CD4-positive, alpha-beta T cell treated with Interleukin-15 for 1 hour (primary cell): ENCODE data around the gene CACNA1A.

Experiments used
- DNase-seq: peaks from one replicate; pipeline ENCODE4 v3.0.0-alpha.2; 2020

CACNA1A gene

DNA sequence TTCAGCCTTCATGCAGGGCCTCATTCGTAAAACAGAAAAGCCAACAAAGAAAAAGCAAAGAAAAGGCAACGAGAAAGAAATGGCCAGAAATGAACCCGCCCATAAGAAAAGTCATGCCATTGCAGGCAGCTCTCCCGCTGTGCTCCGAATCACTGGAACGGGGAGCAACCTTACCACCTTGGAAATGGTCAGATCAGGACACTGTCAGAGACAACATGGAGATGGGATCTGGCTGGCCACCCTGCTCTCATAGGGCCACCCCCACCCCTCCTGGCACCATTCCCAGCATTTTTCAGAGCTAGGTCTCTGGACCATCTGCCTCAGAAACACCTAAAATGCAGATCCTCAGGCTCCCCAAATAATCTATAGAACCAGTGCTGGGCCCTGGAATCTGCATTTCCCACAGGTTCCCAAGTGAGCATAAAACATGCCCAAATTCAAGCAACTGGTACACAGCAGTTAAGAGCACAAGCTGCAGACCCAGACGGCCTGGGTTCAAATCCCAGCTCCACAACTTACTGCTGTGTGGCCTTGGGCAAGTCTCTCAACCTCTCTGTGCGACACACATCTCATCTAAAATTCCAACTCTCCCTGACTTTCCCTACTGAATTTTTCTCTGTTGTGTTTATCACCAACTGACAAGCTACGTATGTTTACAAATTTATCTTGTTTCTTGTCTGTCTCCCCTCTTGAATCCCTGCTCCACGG, 204.5 kb downstream of the CACNA1A start:
- DNase-seq, result no peak

DNA sequence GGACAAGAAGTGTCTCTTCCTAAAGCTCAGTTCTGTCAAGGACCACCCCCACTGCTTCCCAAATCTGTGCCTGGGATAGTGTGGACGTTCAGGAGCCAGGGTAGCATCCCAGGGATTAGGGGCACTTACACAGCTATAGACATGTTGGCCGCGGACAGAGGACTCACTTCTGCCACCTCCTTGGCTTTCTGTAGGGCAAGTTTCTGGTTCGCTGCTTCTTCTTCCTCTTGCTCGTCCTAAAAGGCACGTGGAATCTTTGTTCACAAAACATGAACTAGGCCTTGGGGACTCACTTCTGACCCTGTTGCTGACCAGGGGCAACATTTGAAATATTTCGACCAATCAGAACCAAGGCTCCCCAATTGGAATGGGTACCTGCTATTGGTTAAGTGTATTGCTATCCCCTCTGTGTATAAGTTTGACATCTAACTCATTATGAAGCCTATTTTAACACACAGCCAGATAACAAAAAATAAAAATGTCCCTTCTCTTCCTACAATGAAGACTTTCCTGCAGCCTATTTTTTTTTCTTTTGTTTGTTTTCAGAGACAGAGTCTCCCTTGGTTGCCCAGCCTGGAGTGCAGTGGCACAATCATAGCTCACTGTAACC, 205.8 kb downstream of the CACNA1A start:
- no peak for DNase-seq

DNA sequence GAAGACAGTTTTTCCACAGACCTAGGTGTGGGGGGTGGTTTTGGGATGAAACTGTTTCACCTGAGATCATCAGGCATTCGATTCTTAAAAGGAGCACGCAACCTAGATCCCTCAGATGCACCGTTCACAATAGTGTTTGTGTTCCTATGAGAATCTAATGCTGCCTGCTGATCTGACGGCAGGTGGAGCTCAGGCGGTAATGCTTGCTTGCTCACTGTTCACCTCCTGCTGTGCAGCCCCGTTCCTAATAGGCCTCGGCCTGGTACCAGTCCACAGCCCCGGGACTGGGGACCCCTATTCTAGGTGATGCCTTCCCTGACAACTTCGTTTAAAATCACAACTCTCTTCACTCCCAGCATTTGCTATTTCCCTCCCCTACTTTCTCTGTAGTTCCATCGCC, 206.4 kb downstream of the CACNA1A start:
- DNase-seq, result no peak

DNA sequence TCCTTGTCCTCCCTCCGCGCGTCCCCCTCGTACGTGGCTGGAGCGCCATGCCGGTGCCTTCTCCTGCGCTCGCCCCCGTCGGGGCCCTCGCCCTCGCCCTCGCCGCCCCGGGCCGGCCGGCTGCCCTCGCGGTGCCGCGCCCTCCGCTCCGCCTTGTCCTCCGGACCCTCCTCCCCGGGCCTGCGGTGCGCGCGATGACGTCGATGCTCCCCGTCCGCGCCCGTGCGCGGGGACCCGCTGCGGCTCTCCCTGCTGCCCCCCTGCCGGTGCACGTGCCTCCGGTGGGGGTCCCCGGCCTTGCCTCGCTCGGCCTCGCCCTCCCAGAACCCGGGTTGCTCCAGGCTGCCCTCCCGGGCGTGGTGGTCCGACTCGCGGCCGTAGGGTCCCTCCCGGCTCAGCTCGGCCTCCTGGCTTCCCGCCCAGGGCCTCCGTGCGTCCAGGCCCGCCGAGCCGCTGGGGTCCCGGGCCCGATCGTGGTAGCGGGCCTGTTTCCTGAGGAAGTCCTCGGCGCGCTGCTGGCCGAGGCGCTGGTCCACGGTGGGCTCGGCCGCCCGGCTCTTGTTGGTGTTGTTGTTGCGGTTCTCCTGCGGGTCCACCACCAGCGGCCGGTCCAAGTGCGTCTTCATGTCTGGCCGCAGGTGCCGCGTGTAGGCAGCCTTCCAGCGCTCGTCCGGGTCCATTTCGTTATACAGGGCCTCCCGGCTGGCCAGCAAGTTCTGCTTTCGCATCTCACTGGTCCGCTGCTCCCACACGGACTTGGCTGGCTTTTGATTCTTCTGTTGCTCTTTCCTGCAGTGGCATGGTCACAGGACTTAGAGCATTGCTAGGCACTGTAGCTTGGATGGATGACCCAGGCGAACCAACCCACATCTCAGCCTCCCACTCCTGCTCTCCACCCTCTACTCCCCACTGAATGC, 207.5 kb downstream of the CACNA1A start:
- no peak for DNase-seq

DNA sequence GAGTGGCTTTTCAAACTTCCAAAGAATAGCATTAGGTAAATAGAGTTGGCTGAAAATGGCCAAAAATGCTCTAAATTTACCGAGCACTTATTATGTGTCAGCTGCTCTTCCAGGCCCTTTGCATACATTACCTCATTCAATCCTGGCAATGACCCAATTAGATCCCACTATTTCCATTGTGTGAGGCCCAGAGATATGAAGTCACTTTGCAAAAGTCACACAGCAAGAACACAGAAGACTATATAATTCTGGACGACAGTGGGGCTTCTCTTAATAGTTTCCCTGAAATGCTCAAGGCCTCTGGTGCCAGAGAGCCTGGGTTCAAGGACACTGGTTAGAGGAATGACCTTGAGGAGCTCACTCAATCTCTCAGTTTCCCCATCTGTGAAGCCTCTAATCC, 209.3 kb downstream of the CACNA1A start:
- no peak for DNase-seq

DNA sequence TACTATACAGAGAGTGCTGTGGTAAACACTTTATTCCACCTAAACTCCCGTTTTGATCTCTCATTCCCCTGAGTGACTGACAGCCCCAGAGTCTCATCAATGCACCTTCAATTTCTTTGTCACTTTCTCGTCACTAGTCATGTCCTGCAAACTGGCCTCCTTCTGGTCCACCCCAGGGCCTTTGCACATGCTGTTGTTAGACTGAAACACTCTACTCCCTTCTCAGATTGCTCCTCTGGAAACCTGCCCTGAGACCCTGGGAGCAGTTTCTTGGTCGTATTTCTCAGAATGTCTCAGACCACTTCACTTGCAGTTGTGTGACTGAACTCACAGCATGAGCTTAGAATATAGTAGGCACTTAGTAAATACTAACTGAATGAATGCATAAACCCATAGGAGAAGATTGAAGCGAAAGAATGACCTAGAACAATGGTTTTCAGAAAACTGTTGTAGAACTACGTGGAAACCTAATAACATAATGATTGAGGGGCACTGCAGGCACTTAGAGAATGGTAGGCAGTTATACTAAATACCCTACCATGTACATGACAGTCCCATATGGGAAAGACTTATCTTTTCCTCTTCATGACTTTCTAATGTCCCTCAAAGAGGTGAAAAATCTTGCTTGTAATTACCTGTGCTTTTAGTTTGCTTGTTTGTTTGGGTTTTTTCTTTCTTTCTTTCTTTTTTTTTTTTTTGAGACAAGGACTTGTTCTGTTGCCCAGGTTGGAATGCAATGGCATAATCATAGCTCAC, 211.3 kb downstream of the CACNA1A start:
- no peak for DNase-seq

DNA sequence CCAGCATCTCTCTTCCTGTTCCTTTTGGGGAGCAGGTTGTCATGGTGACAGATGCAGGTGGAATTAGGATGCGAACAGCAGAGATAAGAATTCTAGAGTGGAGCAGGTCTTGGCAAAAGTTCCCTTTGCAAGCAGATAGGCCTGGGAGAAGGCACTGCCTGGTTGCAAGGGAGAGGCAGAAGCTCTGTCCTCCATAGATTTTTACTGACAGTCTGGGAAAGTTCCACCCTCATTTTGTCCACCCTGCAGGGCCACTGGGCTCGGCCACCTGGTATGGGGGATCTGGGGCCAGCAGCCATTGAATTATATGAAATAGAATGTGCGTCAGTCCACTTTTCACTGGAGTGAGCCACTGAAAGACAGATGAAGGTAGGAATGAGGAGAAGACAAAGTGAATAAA, 214.4 kb downstream of the CACNA1A start:
- DNase-seq, result no peak

DNA sequence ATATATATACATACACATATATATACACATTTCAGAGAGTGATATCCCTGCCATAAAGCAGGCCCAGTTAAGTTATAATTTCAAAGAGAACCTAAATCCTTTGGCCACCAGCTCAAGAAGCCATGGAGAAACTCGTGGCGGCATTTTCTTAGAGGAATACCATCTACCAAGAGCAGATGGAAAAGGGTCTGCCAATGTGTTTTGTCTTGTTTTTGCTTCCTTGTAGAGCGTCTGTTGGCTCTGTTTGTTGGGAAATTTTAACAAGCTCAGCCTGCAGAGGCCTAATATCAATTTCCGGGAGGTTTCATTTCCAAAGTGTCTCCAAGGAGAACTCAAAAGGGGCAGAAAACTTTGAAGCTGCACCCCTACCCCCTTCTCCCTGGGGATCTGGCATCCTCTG, 215.5 kb downstream of the CACNA1A start:
- DNase-seq, result no peak

DNA sequence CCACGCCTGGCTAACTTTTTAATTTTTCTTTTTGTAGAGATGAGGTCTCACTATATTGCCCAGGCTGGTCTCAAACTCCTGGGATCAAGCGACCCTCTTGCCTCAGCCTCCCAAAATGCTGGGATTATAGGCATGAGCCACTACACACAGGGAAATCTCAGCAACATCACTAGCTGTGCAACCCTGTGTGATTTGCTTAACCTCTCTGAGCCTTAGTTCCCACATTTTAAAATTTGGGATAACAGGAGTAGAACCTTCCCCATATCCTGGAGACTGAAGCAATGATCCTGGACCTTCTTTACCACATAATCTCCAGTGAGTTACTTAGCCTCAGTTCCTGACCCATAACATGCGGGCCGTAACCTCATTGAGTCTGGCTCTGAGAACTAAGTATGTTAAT, 217.0 kb downstream of the CACNA1A start:
- no peak for DNase-seq

DNA sequence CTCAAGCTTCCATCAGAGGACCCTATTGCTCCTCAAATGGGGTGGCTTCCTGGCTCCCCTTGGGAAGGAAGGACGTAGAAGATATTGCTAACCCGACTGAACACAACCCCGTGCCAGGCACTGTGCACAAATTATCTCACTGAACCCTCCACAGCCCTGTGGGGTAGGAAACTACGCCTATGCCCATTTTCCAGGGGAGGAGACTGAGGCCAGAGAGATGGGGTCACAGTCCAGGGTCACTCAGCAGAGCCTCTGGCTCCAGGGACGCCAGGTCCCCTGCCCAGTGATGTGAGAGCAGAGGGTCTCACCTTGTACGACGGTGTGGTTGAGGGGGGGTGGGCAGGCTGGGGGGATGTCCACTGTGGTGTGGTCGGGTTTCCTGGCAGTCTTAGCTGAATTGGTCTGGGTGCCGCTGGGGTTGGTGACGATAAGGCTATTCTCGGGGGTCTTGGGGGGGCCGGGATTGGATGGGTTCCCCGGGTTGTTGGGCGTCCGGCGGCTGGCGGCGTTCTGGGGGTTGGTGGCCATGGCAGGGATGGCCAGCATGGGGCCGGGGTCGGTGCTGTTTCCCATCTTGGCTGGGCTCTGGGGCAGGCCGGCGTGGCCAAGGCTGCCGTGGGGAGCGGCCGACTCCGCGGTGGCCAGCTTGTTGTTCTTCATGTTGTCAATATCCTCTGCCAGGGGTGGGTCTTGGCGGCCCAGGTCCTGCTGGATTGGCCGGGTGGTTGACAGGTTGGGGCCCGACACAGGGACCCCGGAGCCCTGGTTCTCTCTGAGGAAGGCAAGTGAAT, 219.9 kb downstream of the CACNA1A start:
- no peak for DNase-seq

DNA sequence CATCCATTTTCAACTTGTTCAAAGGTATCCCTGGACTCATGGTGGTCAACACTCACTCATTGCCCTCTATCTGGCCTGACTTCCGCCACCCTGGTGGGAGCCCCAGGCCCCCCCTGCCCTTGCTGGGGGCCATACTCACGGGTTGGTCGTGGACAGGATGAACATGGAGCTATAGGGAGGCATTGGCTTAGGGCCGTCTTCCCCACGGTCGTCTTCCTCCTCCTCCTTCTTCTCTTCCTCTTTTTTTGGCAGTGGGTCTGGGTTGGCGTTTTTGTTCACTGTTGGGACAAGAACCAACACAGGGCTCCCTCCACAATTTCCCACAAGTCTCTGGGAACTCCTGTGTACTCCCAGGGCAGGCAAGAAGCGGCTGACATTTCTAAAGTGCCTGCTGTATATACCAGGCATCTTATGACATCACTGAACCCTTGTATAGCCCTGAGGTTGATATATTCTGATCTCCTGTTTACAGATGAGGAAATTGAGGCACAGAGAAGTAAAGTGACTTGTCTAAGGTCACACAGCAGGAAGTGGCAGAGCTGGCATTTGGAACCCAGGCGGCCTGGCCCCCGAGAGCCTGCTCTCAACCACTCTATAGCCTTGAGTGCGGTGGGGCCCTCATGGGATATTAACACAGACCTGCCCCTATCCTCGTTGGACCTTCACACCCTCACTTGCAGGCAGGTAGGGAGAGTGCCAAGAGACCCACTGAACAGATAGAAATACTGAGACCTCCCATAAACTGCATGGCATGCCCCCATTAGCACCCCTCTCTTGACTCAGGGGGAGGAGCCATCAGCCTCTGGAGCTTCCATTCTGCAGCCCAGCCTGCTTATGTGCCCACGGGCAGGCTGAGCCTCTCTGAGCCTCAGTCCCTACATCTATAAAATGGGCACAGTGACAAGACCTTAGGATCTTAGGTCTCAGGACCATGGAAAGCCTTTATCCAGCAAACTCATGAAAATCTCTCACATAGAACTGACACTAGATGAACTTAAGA, 221.1 kb downstream of the CACNA1A start:
- DNase-seq, result no peak

DNA sequence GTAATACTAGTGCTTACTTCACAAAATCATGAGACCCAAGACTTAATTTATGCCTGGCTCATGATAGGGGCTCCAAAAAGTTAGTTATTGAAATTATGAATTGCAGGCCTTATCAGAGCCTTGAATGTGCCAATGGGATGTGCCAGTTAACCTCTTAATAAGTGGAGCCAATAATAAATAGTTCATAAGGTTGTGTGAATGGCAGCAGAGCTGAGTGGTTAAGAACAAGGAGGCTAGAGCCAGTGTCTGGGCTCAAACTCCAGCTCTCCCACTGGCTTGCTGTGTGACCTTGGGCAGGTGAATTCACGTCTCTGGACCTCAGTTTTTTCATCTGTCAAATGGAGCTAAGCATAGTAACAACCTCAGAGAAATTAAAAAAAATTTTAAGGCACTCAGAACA, 222.4 kb downstream of the CACNA1A start:
- no peak for DNase-seq

DNA sequence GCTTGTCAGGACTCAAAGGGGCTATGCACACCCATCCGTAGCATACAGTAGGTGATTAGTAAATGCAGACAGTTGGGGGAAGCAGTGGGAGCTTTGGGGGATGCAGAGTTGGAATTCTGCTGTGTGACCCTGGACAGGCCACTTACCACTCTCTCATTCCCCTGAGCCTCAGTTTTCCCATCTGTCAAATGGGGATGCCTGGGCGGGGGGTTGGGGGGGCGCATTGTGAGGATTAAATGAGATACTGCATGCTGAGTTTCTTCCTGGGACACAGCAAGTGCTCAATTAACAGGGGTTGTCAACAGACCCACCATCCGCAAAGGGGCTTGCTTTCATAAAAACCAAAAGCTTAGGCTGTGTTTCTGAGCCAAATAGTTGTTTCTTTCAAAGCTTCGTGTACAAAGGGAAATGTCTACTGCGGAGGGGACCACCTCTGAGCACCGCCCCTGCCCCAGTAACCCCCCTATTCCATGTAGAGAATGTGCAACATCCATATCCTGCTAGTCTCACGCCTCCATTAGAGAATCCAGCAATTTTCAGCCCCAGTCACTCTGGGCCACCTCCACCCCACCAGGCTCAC, 223.7 kb downstream of the CACNA1A start:
- no peak for DNase-seq

DNA sequence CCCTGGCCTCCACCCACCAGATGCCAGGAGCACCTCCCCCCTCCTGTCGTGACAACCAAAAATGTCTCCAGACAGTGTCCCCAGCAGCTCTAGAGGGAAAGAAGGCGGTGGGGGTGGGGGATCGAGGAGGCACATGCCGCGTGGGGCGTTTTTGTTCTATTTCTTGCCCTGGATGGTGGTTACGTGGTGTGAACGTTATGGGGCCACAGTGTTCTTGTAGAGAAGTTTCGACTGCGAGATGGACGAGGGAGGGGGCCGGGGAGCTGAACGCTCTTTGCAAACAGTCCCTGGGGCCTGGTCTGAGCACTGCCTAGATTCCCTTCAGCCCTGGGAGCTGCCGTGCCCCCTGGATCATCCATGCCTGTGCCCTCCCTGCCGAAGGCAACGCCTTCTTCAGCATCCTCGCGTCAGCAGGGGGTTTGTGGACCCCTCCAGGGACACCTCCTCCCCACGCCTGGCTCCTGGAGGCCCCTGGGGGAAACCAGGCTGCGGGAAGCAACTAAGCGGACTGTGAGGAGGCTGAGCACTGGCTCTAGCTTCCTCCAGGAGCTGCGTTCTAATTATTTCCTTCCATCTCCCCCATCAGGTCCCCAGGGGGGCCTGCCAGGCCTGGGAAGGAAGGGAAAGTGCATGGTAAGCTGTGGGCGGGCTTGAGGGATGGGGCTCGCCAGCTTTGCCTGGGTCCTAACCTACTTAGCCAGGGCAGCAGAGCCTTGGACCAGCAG, 224.6 kb downstream of the CACNA1A start:
- no peak for DNase-seq

DNA sequence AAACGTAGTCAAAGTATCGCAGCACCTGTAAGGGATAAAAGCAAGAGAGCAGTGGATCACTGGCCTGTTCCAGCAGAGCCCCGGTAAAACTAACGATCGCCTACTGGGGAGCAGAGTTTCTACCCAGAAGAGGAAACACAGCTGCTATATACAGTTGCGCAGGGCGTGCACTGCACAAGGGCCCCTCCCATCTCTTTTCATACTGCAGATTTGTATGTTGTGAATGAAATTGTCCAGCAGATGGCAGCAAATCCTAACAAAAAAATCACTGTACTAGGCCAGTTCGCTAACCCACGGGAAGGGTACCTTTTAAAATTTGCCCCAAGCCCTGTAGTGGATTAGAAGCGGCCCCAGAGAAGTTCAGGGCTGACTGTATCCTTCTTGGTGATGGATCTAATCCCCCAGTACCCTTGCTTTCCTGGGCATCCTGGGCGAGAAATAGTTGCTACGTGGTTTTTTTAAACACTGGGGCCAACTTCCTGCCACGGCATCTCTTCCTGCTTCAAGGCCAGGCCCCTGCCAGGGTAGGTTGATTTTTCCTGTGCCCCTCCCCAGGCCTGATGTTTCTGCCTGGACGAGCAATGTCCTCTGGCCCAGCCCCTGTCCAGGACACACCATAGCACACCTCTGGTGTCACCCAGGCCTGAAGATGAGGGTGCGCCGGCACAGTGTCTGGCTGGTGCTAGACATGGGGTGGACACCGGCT, 229.0 kb downstream of the CACNA1A start:
- peak; percentile 57 for DNase-seq

DNA sequence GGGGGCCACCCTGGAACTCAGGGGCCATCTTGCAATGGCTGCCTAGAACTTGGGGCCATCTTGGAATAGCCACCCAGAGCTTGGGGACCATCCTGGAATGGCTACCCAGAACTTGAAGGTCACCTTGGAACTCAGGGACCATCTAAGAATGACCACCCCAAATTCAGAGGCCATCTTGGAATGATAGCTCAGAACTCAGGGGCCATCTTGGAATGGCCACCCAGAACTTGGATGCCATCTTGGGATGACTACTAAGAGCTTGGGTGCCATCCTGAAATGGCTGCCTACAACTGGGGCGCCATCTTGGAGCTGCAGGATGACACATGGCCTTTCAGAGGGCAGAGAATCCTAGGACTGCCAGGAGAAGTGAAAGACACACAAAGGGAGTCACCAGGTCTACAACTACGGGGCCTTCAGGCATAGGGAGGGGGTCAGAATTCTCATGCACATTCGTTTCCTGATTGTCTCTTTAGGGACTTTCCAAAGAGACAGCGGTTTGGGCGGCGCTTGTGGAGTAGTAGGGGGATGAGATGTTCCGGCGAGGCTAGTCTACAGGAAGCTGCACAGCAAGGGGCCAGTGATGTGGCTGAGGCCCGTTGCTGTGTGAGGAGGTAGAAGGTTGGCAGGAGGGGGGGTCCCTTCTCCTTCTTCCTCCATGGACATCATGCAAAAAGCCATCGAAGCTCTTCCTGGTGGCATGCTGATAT, 231.1 kb downstream of the CACNA1A start:
- DNase-seq, result no peak

DNA sequence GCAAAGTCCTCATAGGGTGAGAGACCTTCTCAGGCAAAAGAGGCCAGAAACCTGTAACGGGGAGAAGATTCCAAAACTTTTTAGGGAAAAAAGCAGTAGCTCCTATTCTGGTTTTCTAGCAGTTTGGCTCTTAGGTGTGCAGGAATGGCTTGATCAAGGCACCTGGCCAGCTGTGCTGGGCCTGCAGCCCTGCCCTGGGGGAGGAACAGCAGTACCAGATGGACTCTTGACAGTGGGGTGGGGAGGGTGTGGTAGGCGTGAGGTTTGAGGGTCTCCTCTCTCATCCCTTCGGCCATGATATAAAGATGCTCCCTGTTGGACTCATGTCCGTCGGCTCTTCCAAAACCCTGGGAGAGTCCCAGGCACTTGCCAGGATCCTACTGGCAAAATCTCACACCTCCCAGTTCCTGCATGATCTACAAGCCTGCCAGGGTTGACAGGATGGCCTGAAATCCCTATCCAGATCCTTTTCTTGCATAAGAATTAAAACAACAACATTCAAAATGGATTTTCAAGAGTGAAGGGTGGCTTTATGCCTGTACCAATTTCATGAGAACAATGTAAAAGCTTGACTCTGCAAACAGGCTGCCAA, 235.7 kb downstream of the CACNA1A start:
- DNase-seq, result no peak

DNA sequence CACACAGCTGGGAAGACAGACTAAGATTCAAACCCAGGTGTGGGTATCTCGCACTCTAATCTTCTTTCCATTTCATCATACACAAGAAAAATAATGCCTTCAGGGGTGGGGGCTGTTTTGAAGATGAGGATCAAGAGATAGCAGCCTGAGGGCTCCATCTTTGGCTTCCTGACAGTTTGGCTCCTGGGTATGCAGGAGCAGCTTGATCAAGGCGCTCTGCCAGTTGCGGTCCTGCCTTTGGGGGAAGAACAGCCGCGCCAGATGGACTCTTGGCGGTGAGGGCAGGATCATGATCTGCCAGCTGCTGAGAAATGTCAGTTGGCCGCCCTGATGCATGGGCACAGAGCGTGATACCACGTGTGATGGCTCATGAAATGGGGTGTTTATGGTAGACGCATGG, 236.9 kb downstream of the CACNA1A start:
- no peak for DNase-seq
